Pancreas (tissue), 10 donors: ENCODE measurements around the gene WNT5A. TPM values are rescaled to one million over a fixed set of nuclear protein-coding genes. Genes with fewer than 3 reads are reported as not detected.
"Not testable (repeated sequence)": the region's sequence is repeated elsewhere in the genome, so short reads cannot be mapped to it uniquely, and the experiment has no call there.

ENCODE experiments used
- ATAC-seq, 4 donors: fragments of 200-7000 bp; cut with Tn5 transposase; one replicate each; pipeline versions ENCODE4 v1.8.0 to v1.9.1; 2020; ENCODE audit warnings: mild to moderate bottlenecking in 4 of 4, moderate library complexity in 4 of 4
- DNase-seq, 6 donors: peaks; one replicate each; pipeline ENCODE4 v3.0.0-alpha.2; 2020
- FAIRE-seq: peaks from 2 replicates; lab custom pipeline; 2012; peaks lifted over from hg19 to GRCh38; lab: Jason Lieb, UNC
- H3K27ac ChIP-seq, 4 donors: fragments of 200-600 bp; sonication (generic); 1 replicate in 3 of 4; 2 replicates in 1 of 4; pipeline versions ENCODE4 v1.5.0 to v1.8.0; 2020
- H3K27me3 ChIP-seq, 4 donors: fragments of 200-600 bp; one replicate each; pipeline ENCODE4 v1.8.0; 2021
- H3K36me3 ChIP-seq, 3 donors: fragments of 200-600 bp; sonication (generic) in 1 of 3; one replicate each; pipeline versions ENCODE4 v1.5.0 to v1.8.0; 2020 to 2021
- H3K4me1 ChIP-seq, 3 donors: fragments of 200-600 bp; one replicate each; pipeline ENCODE4 v1.8.0; 2021
- H3K4me3 ChIP-seq, 4 donors: fragments of 200-600 bp; sonication (generic) in 2 of 4; one replicate each; pipeline versions ENCODE4 v1.5.0 to v1.8.0; 2020 to 2021
- H3K9me3 ChIP-seq, 4 donors: fragments of 200-600 bp; one replicate each; pipeline ENCODE4 v1.8.0; 2021
- WGBS, 2 donors: extraction: QIAGEN DNeasy Blood & Tissue Kit; methylation state at CpG; one replicate each; pipeline ENCODE4 v1.1.7; 2013; 5-methylcytosine and 5-hydroxymethylcytosine counted together
- intact Hi-C, 3 donors: fragments of 100-400 bp; cut with DNase I; formaldehyde crosslinking; loops; one replicate each; pipeline versions ENCODE4 v1.11.1 to v1.14.2; 2022
- polyA plus RNA-seq, 2 donors: library from polyadenylated mRNA; stranded (reverse); fragments of 200-250 nt; gene quantifications; one replicate each; pipeline ENCODE4 v1.2.3, GENCODE V29; 2013
- total RNA-seq, 6 donors: library from RNA; stranded (reverse); fragmentation: NEBNext Ultra II Directional in 4 of 6; extraction: Animal tissue kit (Norgen Biotek cat#: 25700) in 4 of 6; gene quantifications; one replicate each; pipeline versions ENCODE4 v1.2.1 to v1.2.4, GENCODE V29; 2021 to 2023
- TF ChIP-seq, protein P1 (sequence below), 4 donors: fragments of 200-600 bp; sonication (generic) in 3 of 4; IDR thresholded peaks; one replicate each; pipeline versions ENCODE4 v1.5.0 to v1.8.0; 2021; ENCODE audit warnings: antibody characterized with exemption in 4 of 4
- donor health status: healthy with polysubstance abuse.
- donor health status: DM: no; HTN: no; CAD: no; lungs with moderate emphysema.
- donor health status: DM: no; HTN: no; CAD: no.
- donor health status: control.
- donor health status: control.
- donor health status: Bipolar disorder and iron deficiency.
- donor health status: DM: yes; HTN: yes; CAD: no.
- donor health status: DM: no; HTN: no; CAD: no.
- donor health status: DM: no; HTN: no; CAD: no.
- donor health status: DM: yes; HTN: yes; CAD: no.

Gene WNT5A
- total and polyA plus RNA-seq, 8 donors, result 1.2 to 8.9 (median 4.8) TPM

DNA sequence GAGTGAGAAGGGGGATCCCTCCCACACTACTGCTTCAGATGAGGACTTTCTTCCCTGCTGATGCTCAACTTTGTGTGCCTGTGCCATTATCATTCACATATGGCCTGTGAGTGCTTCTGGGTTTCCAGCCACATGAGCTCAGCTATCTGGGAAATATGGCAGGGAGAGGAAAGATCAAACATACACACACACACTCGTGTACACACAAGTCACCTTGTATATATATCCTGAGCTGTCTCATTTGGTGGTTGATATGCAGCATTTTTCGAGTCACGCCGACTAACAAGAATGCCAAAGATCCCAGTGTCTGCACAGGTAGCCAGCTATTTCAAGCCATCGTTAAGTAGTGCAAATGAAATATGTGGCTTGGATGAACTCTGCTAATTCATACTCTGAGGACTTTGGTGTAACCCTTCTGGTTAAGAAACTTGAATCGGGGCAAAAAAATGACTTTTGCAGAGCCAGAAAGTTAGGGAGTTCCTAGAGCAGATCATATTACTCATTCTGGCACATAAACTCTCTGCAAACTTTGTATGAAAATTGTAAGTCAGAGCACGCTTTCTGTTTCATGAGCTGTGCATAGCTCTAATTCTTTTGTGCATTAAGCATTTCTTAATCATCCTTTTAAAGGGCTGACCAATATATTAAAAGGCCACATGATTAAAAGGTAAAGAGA is 24.9 kb upstream of the WNT5A start:
- intact Hi-C loops, result no loop called here
- no peaks in the 10 kb centered on the region for H3K36me3 ChIP-seq
- no peaks in the 10 kb centered on the region for H3K4me1 ChIP-seq
- no peak overlapping the region for H3K4me3 ChIP-seq
- ATAC-seq (no peak), DNase-seq (no peak), FAIRE-seq (no peak)
- WGBS, 2 donors, result 53 to 62% methylated on average over 7 of the region's 7 CpGs
- H3K27ac ChIP-seq, result no peak overlapping the region
- H3K27me3 ChIP-seq, result no peaks in the 10 kb centered on the region
- H3K9me3 ChIP-seq, result no peaks in the 10 kb centered on the region
- TF ChIP-seq, protein P1, sequence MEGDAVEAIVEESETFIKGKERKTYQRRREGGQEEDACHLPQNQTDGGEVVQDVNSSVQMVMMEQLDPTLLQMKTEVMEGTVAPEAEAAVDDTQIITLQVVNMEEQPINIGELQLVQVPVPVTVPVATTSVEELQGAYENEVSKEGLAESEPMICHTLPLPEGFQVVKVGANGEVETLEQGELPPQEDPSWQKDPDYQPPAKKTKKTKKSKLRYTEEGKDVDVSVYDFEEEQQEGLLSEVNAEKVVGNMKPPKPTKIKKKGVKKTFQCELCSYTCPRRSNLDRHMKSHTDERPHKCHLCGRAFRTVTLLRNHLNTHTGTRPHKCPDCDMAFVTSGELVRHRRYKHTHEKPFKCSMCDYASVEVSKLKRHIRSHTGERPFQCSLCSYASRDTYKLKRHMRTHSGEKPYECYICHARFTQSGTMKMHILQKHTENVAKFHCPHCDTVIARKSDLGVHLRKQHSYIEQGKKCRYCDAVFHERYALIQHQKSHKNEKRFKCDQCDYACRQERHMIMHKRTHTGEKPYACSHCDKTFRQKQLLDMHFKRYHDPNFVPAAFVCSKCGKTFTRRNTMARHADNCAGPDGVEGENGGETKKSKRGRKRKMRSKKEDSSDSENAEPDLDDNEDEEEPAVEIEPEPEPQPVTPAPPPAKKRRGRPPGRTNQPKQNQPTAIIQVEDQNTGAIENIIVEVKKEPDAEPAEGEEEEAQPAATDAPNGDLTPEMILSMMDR (IDR thresholded peaks at IDR 0.05), result no peak

DNA sequence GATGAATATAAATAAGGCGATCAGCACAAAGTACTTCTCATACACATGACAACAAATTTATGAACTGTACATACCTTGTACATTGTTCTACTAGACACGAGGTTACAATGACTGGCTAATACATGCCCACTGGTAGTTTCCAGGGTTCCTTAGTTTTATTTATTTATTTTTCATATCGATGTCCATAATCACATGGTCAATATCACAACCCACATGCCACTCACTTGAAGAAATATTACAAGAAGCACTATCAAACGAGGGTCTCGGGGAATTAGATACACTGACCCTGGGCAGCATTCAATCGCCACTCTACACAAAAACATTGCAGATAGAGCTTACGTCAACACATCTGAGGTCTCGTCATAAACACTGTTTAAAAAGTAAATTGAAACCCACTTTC is 21.2 kb upstream of the WNT5A start:
- intact Hi-C loops, result no loop called here
- DNase-seq (no peak), FAIRE-seq (no peak), ATAC-seq (no peak)
- no peaks in the 10 kb centered on the region for H3K9me3 ChIP-seq
- TF ChIP-seq, protein P1 (IDR thresholded peaks at IDR 0.05), result no peak
- no peaks in the 10 kb centered on the region for H3K4me1 ChIP-seq
- no peak overlapping the region for H3K4me3 ChIP-seq
- no peaks in the 10 kb centered on the region for H3K36me3 ChIP-seq
- no peaks in the 10 kb centered on the region for H3K27me3 ChIP-seq
- no peak overlapping the region for H3K27ac ChIP-seq
- WGBS, 2 donors, result 83 to 91% methylated on average over 8 of the region's 8 CpGs

DNA sequence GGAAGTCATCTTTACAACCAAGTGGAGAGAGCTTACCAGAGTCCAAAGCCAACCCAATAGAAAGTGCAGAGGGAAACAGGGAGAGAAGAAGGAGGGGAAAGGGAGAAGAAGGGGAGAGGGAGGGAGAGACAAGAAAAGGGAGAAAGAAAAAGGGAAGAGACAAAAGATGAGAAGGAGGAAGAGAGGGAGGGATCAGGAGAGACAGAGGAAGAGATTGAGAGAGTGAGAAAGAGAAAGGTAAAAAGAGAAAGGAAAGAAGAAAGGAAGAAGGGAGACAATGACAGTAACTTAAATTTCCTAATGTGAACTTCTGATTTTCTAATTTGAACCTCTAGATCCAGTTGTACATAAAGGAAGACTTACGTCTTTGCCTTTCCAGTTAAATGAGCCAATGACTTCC is 20.7 kb upstream of the WNT5A start:
- Histone ChIP-seq H3K27ac (no peak overlapping the region), H3K9me3 (no peaks in the 10 kb centered on the region), H3K4me3 (no peak overlapping the region), H3K4me1 (no peaks in the 10 kb centered on the region), H3K36me3 (no peaks in the 10 kb centered on the region), H3K27me3 (no peaks in the 10 kb centered on the region)
- FAIRE-seq (no peak), ATAC-seq (no peak), DNase-seq (no peak)
- intact Hi-C loops, result no loop called here
- 91 to 93% methylated on average over 1 of the region's 1 CpG for WGBS, 2 donors
- TF ChIP-seq, protein P1 (IDR thresholded peaks at IDR 0.05), result no peak

DNA sequence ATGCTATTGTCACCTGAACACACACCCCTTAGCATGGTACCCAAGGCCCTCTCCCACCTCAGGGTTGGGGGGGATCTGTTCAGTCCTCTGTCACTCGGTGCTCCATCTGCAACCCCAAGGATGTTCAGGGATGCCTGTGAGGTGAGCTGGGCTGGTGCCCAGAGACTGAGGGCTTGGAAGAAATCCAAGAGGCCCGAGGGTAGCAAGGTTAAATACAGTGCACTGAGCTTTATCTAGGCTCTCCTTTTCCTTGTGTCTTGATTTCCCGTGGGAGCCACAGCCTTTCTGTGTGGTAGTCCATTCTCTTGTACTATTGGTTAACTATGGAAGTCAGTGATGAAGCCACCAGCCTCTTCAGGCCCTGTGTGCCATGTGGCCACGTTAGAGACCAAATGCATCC is 18.7 kb upstream of the WNT5A start:
- H3K4me1 ChIP-seq, result no peaks in the 10 kb centered on the region
- TF ChIP-seq, protein P1 (IDR thresholded peaks at IDR 0.05), result no peak

DNA sequence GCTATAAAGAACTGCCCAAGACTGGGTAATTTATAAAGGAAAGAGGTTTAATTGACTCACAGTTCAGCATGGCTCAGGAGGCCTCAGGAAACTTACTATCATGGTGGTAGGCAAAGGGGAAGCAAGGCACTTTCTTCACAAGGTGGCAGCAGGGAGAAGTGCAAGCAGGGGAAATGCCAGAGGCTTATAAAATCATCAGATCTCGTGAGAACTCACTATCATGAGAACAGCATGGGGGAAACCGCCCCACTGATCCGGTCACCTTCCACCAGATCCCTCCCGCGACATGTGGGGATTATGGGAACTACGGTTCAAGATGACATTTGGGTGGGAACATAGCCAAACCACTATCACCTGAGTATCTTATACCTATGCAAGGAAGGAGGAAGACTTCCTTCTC is 18.0 kb upstream of the WNT5A start:
- H3K9me3 ChIP-seq, H3K27ac ChIP-seq, FAIRE-seq, H3K27me3 ChIP-seq, intact Hi-C loops, H3K4me1 ChIP-seq, H3K36me3 ChIP-seq: not testable (repeated sequence)
- peak in 4 of 6 donors; percentile 23 to 65 (median 54) for DNase-seq
- TF ChIP-seq, protein P1 (IDR thresholded peaks at IDR 0.05), result peak in 3 of 4 donors; percentile 10 to 32 (median 30)
- H3K4me3 ChIP-seq, result peak overlapping the region in 2 of 4 donors; percentile 17 to 25
- 29 to 32% methylated on average over 6 of the region's 6 CpGs for WGBS, 2 donors
- peak; percentile 78 to 95 (median 86) for ATAC-seq

More for the DNA sequence above, 18.7 kb upstream of the WNT5A start:
- peak in 1 of 6 donors; percentile 27 for DNase-seq
- Histone ChIP-seq H3K4me3 (no peak overlapping the region), H3K36me3 (no peaks in the 10 kb centered on the region), H3K27me3 (no peaks in the 10 kb centered on the region), H3K27ac (no peak overlapping the region), H3K9me3 (no peaks in the 10 kb centered on the region)
- FAIRE-seq, result no peak
- peak in 2 of 4 donors; percentile 29 to 47 for ATAC-seq
- WGBS, 2 donors, result 38 to 43% methylated on average over 4 of the region's 4 CpGs
- intact Hi-C loops, result no loop called here
